K562 (cell line): ENCODE data around the gene FANCD2. TPM values are rescaled to one million over a fixed set of nuclear protein-coding genes. Genes with fewer than 3 reads are reported as not detected.

Experiments
- ATAC-seq: fragments of 200-7000 bp; cut with Tn5 transposase; 3 replicates; pipeline ENCODE4 v1.9.1; 2020; ENCODE audit warnings: moderate library complexity
- BruUV-seq: library from RNA; stranded (reverse); fragments of 400-500 nt; replicated peaks from 2 replicates; lab custom pipeline; 2021; lab: Mats Ljungman, UMichigan
- CTCF ChIA-PET: fragments of 300-600 bp; formaldehyde crosslinking; extraction: SDS; loops from one replicate; lab custom pipeline; 2021; ENCODE audit warnings: low intra/inter-chr PET ratio; lab: Yijun Ruan, JAX
- POLR2A ChIA-PET: fragments of 300-600, 350-650 bp; sonication (Branson Sonifier 250); formaldehyde crosslinking; extraction: SDS; loops from one replicate; lab custom pipeline; 2021; ENCODE audit warnings: antibody characterized with exemption, inconsistent platforms; lab: Yijun Ruan, JAX
- DNase-seq, 4 experiments: peaks; one replicate each; pipeline versions ENCODE4 v3.0.0 to v3.0.0-alpha.2; 2011 to 2018; ENCODE audit warnings: low spot score in 3 of 4, mixed read lengths in 3 of 4; ENCODE audit errors: extremely low read depth in 1 of 4
- FAIRE-seq: peaks from 2 replicates; lab custom pipeline; 2011; peaks lifted over from hg19 to GRCh38; lab: Jason Lieb, UNC
- H2AFZ ChIP-seq: 2 replicates; pipeline ENCODE4 v1.6.0; 2011; ENCODE audit warnings: low read depth, low read length, control low read depth, inconsistent platforms
- H3K27ac ChIP-seq: fragments of 200-600 bp; 3 replicates; pipeline ENCODE4 v1.8.0; 2011; ENCODE audit warnings: low read depth, mild to moderate bottlenecking, control low read depth, inconsistent platforms, low read length, moderate library complexity, mixed read lengths; ENCODE audit errors: extremely low read depth
- H3K27me3 ChIP-seq, 2 experiments: fragments of 300-600 bp in 1 of 2; 2 replicates in 1 of 2; 3 replicates in 1 of 2; pipeline versions ENCODE4 v1.6.0 to v1.8.0; 2011; ENCODE audit warnings: inconsistent platforms in 2 of 2, low read length in 2 of 2, mild to moderate bottlenecking in 1 of 2, mixed read lengths in 1 of 2, moderate library complexity in 1 of 2; ENCODE audit not compliant: control insufficient read depth in 2 of 2, insufficient read depth in 2 of 2
- H3K36me3 ChIP-seq: fragments of 300-600 bp; 3 replicates; pipeline ENCODE4 v1.8.0; 2011; ENCODE audit warnings: mild to moderate bottlenecking, low read length, inconsistent platforms; ENCODE audit not compliant: control insufficient read depth, insufficient read depth
- H3K4me1 ChIP-seq, 2 experiments: fragments of 200-600 bp in 1 of 2; replicated peaks in 1 of 2; 2 replicates in 1 of 2; 3 replicates in 1 of 2; pipeline versions ENCODE4 v1.5.1 to v1.8.0; 2011; ENCODE audit warnings: inconsistent platforms in 2 of 2, low read length in 2 of 2, mild to moderate bottlenecking in 1 of 2, mixed read lengths in 1 of 2, moderate library complexity in 1 of 2; ENCODE audit not compliant: control insufficient read depth in 2 of 2, insufficient read depth in 2 of 2
- H3K4me2 ChIP-seq: 2 replicates; pipeline ENCODE4 v1.6.1; 2011; ENCODE audit warnings: low read length, control low read depth, inconsistent platforms, mixed read lengths; ENCODE audit not compliant: insufficient read depth
- H3K4me3 ChIP-seq: fragments of 200-600 bp; sonication (generic), shearing (Covaris generic); 2 replicates; pipeline ENCODE4 v1.5.1; 2016; ENCODE audit warnings: control low read depth, inconsistent platforms
- H3K79me2 ChIP-seq: fragments of 200-600 bp; 3 replicates; pipeline ENCODE4 v1.8.0; 2011; ENCODE audit warnings: low read length, inconsistent platforms; ENCODE audit not compliant: control insufficient read depth, insufficient read depth
- H3K9ac ChIP-seq, 2 experiments: 2 replicates each; pipeline versions ENCODE4 v1.6.0 to v1.6.1; 2011; ENCODE audit warnings: low read depth in 2 of 2, low read length in 2 of 2, control low read depth in 1 of 2, inconsistent platforms in 1 of 2, mild to moderate bottlenecking in 1 of 2, mixed read lengths in 1 of 2; ENCODE audit not compliant: insufficient read depth in 1 of 2
- H3K9me1 ChIP-seq: one replicate; pipeline ENCODE4 v1.6.0; 2011; ENCODE audit warnings: inconsistent platforms, mild to moderate bottlenecking, low read length, moderate library complexity; ENCODE audit not compliant: control insufficient read depth, insufficient read depth
- H3K9me3 ChIP-seq: replicated peaks from 2 replicates; pipeline ENCODE4 v1.5.1; 2011; ENCODE audit warnings: low read depth, low read length, inconsistent platforms; ENCODE audit not compliant: control insufficient read depth, insufficient read depth
- H4K20me1 ChIP-seq: replicated peaks from 2 replicates; pipeline ENCODE4 v1.6.1; 2011; ENCODE audit warnings: low read length, inconsistent platforms, mixed read lengths; ENCODE audit not compliant: control insufficient read depth, insufficient read depth
- ASH1L ChIP-seq: fragments of 450-650 bp; IDR thresholded peaks from 2 replicates; pipeline ENCODE4 v1.6.1; 2018; ENCODE audit warnings: borderline replicate concordance, mild to moderate bottlenecking, low read depth; ENCODE audit not compliant: partially characterized antibody
- CCAR2 ChIP-seq: fragments of 200-400 bp; formaldehyde crosslinking; IDR thresholded peaks from 2 replicates; pipeline ENCODE4 v1.6.1; 2017; ENCODE audit warnings: mild to moderate bottlenecking, low read depth, low read length
- CREB1 ChIP-seq, 2 experiments: sonication (generic) in 1 of 2; formaldehyde crosslinking in 1 of 2; IDR thresholded peaks; 2 replicates each; pipeline versions ENCODE4 v1.6.1 to v1.8.0; 2012 to 2022; ENCODE audit warnings: inconsistent platforms in 1 of 2, mild to moderate bottlenecking in 1 of 2, missing genetic modification reagents in 1 of 2, moderate library complexity in 1 of 2
- ESRRA ChIP-seq: fragments of 450-650 bp; IDR thresholded peaks from 2 replicates; pipeline ENCODE4 v1.6.1; 2014; ENCODE audit warnings: low read depth, mild to moderate bottlenecking, moderate library complexity, borderline replicate concordance
- HDGF ChIP-seq: fragments of 450-650 bp; IDR thresholded peaks from 2 replicates; pipeline ENCODE4 v1.6.1; 2016
- KDM1A ChIP-seq, 2 experiments: fragments of 450-650 bp; IDR thresholded peaks; 2 replicates each; pipeline ENCODE4 v1.6.1; 2016; ENCODE audit warnings: mild to moderate bottlenecking in 2 of 2
- MTF1 ChIP-seq: fragments of 250-450 bp; sonication (Bioruptor Pico); IDR thresholded peaks from 2 replicates; pipeline ENCODE4 v1.9.0; 2021; ENCODE audit warnings: moderate library complexity, mild to moderate bottlenecking, inconsistent platforms, borderline replicate concordance
- RBM25 ChIP-seq: fragments of 200-400 bp; formaldehyde crosslinking; IDR thresholded peaks from 2 replicates; pipeline ENCODE4 v1.6.1; 2018; ENCODE audit warnings: low read length, low read depth, moderate library complexity; ENCODE audit not compliant: severe bottlenecking
- SMARCA4 ChIP-seq: fragments of 450-650 bp; IDR thresholded peaks from 2 replicates; pipeline ENCODE4 v1.6.1; 2016
- ZBTB17 ChIP-seq: fragments of 450-650 bp; formaldehyde crosslinking; IDR thresholded peaks from 2 replicates; pipeline ENCODE4 v1.4.0; 2020; ENCODE audit warnings: mild to moderate bottlenecking
- ZNF644 ChIP-seq: fragments of 200-800 bp; sonication (Bioruptor generic); IDR thresholded peaks from 2 replicates; pipeline ENCODE4 v1.6.1; 2016; ENCODE audit warnings: low read depth, missing genetic modification characterization, missing compliant biosample characterization
- WGBS: fragments of 100-300 bp; shearing (Covaris generic); methylation state at CpG from one replicate; pipeline ENCODE4 v1.1.6; 2016; ENCODE audit warnings: low coverage, mixed read lengths; ENCODE audit not compliant: insufficient coverage; ENCODE audit errors: missing lambda C conversion rate; 5-methylcytosine and 5-hydroxymethylcytosine counted together
- in situ Hi-C: fragments of 300-500 bp; cut with MboI; formaldehyde crosslinking; loops from 4 replicates; pipeline ENCODE4 v1.15.0; 2018; ENCODE audit warnings: inconsistent platforms, mixed read lengths
- intact Hi-C: fragments of 100-400 bp; cut with micrococcal nuclease; formaldehyde crosslinking; loops from 2 replicates; pipeline ENCODE4 v1.14.2; 2022
- polyA plus RNA-seq, 8 experiments: library from polyadenylated mRNA; depleted of rRNA in 4 of 8; stranded (reverse) in 5 of 8; unstranded in 3 of 8; fragments of >200 nt; fragmentation: Nextera tagmentation in 2 of 8; fragmentation: Illumina TruSeq in 1 of 8; extraction: Ambion mirVana in 2 of 8; extraction: Trizol in 1 of 8; gene quantifications; 2 replicates each; pipeline versions ENCODE4 v1.2.1 to v1.2.3, GENCODE V29; 2011 to 2014; ENCODE audit warnings: inconsistent platforms in 1 of 8, missing spikeins in 1 of 8
- total RNA-seq, 7 experiments: library from RNA; depleted of rRNA in 6 of 7; stranded (reverse); fragments of >200 nt in 6 of 7; fragmentation: Illumina TruSeq in 2 of 7; extraction: Trizol in 2 of 7; gene quantifications; 2 replicates each; pipeline versions ENCODE4 v1.2.1 to v1.2.3, GENCODE V29; 2011 to 2021; ENCODE audit warnings: low replicate concordance in 1 of 7
- TF ChIP-seq, protein P1 (sequence below): fragments of 250-450 bp; sonication (Bioruptor Pico); IDR thresholded peaks from 2 replicates; pipeline ENCODE4 v1.9.0; 2021; ENCODE audit warnings: mild to moderate bottlenecking, inconsistent platforms
- TF ChIP-seq, protein P2 (sequence below): sonication (generic); formaldehyde crosslinking; IDR thresholded peaks from 2 replicates; pipeline ENCODE4 v1.8.1; 2023; ENCODE audit warnings: mild to moderate bottlenecking, missing genetic modification reagents
- TF ChIP-seq, protein P3 (sequence below): sonication (generic); formaldehyde crosslinking; IDR thresholded peaks from 2 replicates; pipeline ENCODE4 v1.9.0; 2022; ENCODE audit warnings: mild to moderate bottlenecking, missing genetic modification reagents

The FANCD2 gene
- total and polyA plus RNA-seq, 9 of the 15 experiments (the other 6 are each of a cell fraction or from before 2014, with no cell fraction given), result 59.4 to 137 (median 96.1) TPM

DNA sequence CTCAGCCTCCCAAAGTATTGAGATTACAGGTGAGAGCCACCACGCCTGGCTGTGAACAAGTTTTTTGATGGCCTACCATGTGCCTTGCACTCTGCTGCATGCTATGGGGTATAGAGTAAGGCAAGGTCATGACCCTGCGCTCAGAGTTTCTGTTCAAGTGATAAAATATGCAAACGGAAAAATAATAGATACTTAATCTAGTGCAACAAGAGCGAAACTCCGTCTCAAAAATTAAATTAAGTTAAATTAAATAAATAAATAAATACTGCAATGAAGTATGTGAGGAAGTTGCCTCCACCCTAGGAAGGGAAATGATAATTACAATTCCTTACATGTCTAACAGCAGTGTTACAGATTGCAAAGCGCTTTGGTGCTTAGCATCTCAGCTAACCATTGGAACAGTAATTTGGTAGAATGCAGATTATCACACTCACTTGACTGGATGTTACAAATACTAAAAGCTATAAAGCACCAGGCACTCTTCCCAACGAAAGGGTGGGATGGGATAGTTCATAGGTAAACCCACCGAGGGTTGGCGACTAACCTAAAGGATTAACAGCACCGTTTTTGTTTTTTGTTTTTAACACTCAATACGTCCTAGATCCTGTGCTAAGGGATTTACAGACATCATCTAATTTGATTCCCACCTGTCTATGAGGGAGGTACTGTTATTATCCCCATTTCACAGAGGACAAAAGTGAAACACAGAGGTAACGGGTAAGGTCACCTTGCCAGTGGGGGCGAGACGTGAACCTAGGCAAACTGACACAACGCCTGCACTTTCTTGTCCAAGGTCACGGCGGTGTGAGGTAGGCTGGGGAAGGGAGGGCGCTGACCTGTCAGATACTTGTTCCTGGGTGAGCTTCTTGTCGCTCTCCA, 793 bp upstream of the FANCD2 start:
- no peaks in the 10 kb centered on the region; a peak in 1 of 5 replicates for H3K27me3 ChIP-seq
- H3K36me3 ChIP-seq, result peaks cover 65% of the 10 kb centered on the region
- CTCF ChIA-PET, result no interaction called here
- H3K4me2 ChIP-seq, result peak overlapping the region; percentile 99
- POLR2A ChIA-PET, result interaction anchor here (0.6 to 2.2 kb wide), 8 partner anchors 10 to 663 kb away, joined by 3 to 8 read pairs (median 3); no protein-coding TSS in a partner anchor
- H3K79me2 ChIP-seq, result peaks cover 59% of the 10 kb centered on the region
- H3K9me1 ChIP-seq, result no peaks in the 10 kb centered on the region
- ATAC-seq (no peak), DNase-seq (no peak), FAIRE-seq (no peak)
- no peaks in the 10 kb centered on the region for H3K9me3 ChIP-seq
- 3% methylated on average over 19 of the region's 19 CpGs for WGBS
- H3K9ac ChIP-seq, result peak overlapping the region; percentile 88 to 91
- H2AFZ ChIP-seq, result peak overlapping the region; percentile 91
- BruUV-seq, result TSS peak; percentile 51
- peak overlapping the region; percentile 81 for H3K4me3 ChIP-seq
- intact Hi-C loops, result loop anchor here (1.0 to 10.0 kb wide), 6 partner anchors 93 to 308 kb away; partner anchors contain the start of genes IRAK2, RPUSD3, SEC13 and VHL
- 0 out of 2 replicates have a peak, but pooled peaks cover 4% of the 10 kb centered on the region for H4K20me1 ChIP-seq
- H3K4me1 ChIP-seq, result peaks cover 10 to 13% of the 10 kb centered on the region in 2 experiments; a peak in 4 of 5 replicates
- peak overlapping the region; percentile 86 for H3K27ac ChIP-seq
- in situ Hi-C loops, result no loop called here
- no peak for TF ChIP-seq ZNF644 (tag)
- TF ChIP-seq RBM25, result peak; percentile 28
- TF ChIP-seq ZBTB17 (CRISPR knock-in tag), result no peak
- TF ChIP-seq MTF1 (CRISPR knock-in tag), result no peak
- TF ChIP-seq, protein P1, sequence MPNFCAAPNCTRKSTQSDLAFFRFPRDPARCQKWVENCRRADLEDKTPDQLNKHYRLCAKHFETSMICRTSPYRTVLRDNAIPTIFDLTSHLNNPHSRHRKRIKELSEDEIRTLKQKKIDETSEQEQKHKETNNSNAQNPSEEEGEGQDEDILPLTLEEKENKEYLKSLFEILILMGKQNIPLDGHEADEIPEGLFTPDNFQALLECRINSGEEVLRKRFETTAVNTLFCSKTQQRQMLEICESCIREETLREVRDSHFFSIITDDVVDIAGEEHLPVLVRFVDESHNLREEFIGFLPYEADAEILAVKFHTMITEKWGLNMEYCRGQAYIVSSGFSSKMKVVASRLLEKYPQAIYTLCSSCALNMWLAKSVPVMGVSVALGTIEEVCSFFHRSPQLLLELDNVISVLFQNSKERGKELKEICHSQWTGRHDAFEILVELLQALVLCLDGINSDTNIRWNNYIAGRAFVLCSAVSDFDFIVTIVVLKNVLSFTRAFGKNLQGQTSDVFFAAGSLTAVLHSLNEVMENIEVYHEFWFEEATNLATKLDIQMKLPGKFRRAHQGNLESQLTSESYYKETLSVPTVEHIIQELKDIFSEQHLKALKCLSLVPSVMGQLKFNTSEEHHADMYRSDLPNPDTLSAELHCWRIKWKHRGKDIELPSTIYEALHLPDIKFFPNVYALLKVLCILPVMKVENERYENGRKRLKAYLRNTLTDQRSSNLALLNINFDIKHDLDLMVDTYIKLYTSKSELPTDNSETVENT, result no peak
- TF ChIP-seq, protein P2, sequence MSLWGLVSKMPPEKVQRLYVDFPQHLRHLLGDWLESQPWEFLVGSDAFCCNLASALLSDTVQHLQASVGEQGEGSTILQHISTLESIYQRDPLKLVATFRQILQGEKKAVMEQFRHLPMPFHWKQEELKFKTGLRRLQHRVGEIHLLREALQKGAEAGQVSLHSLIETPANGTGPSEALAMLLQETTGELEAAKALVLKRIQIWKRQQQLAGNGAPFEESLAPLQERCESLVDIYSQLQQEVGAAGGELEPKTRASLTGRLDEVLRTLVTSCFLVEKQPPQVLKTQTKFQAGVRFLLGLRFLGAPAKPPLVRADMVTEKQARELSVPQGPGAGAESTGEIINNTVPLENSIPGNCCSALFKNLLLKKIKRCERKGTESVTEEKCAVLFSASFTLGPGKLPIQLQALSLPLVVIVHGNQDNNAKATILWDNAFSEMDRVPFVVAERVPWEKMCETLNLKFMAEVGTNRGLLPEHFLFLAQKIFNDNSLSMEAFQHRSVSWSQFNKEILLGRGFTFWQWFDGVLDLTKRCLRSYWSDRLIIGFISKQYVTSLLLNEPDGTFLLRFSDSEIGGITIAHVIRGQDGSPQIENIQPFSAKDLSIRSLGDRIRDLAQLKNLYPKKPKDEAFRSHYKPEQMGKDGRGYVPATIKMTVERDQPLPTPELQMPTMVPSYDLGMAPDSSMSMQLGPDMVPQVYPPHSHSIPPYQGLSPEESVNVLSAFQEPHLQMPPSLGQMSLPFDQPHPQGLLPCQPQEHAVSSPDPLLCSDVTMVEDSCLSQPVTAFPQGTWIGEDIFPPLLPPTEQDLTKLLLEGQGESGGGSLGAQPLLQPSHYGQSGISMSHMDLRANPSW (CRISPR knock-in tag), result no peak
- TF ChIP-seq, protein P3, sequence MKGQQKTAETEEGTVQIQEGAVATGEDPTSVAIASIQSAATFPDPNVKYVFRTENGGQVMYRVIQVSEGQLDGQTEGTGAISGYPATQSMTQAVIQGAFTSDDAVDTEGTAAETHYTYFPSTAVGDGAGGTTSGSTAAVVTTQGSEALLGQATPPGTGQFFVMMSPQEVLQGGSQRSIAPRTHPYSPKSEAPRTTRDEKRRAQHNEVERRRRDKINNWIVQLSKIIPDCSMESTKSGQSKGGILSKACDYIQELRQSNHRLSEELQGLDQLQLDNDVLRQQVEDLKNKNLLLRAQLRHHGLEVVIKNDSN (CRISPR knock-in tag), result peak; percentile 4; the same call in 1 of the 2 replicates
- TF ChIP-seq CREB1 (IDR thresholded peaks at IDR 0.05), result no peak
- TF ChIP-seq CREB1 (CRISPR knock-in tag; IDR thresholded peaks at IDR 0.05), result 0 out of 2 replicates have a peak, but pooled peaks have one; percentile 35
- no peak for TF ChIP-seq CCAR2
- no peak for TF ChIP-seq HDGF
- no peak for TF ChIP-seq ASH1L
- peak in 1 of 2 experiments; percentile 24; a peak in 1 of 4 replicates for TF ChIP-seq KDM1A (IDR thresholded peaks at IDR 0.05)
- 0 out of 2 replicates have a peak, but pooled peaks have one; percentile 12 for TF ChIP-seq SMARCA4
- peak; percentile 97 for TF ChIP-seq ESRRA
